Body of pancreas (tissue), 4 donors: ENCODE data around the gene MLNR. TPM values are rescaled to one million over a fixed set of nuclear protein-coding genes. Genes with fewer than 3 reads are reported as not detected.
A peak's percentile ranks its signal among the peaks of the same experiment; 100 is the strongest.

Experiments
- ATAC-seq: fragments of 150-250 bp; one replicate; pipeline ENCODE4 v1.9.1; 2016
- DNase-seq, 4 donors: peaks; one replicate each; pipeline ENCODE4 v3.0.0-alpha.2; 2019
- H3K27ac ChIP-seq, 4 donors: fragments of 200-600 bp; sonication (generic); 1 replicate in 3 of 4; 2 replicates in 1 of 4; pipeline versions ENCODE4 v1.5.1 to v1.6.1; 2016 to 2019; ENCODE audit warnings: mild to moderate bottlenecking in 1 of 4, mixed read lengths in 1 of 4, moderate library complexity in 1 of 4
- H3K27me3 ChIP-seq, 2 donors: fragments of 200-600 bp; sonication (generic); one replicate each; pipeline ENCODE4 v1.6.0; 2016; ENCODE audit warnings: mild to moderate bottlenecking in 1 of 2
- H3K36me3 ChIP-seq, 2 donors: fragments of 200-600 bp; sonication (generic); replicated peaks in 1 of 2; 2 replicates each; pipeline ENCODE4 v1.5.1; 2016; ENCODE audit warnings: low read depth in 2 of 2; ENCODE audit not compliant: insufficient read depth in 1 of 2
- H3K4me1 ChIP-seq: fragments of 200-600 bp; sonication (generic); one replicate; pipeline ENCODE4 v1.6.0; 2016
- H3K4me3 ChIP-seq, 2 donors: fragments of 200-600 bp; sonication (generic); 1 replicate in 1 of 2; 2 replicates in 1 of 2; pipeline ENCODE4 v1.5.1; 2016 to 2019
- H3K9me3 ChIP-seq, 3 donors: fragments of 200-600 bp; sonication (generic); 1 replicate in 2 of 3; 2 replicates in 1 of 3; pipeline ENCODE4 v1.5.1; 2016
- POLR2A ChIP-seq, 3 donors: fragments of 450-650 bp; IDR thresholded peaks; one replicate each; pipeline ENCODE4 v1.6.1; 2016; ENCODE audit warnings: antibody characterized with exemption in 3 of 3, mild to moderate bottlenecking in 2 of 3
- WGBS, 2 donors: methylation state at CpG; one replicate each; pipeline ENCODE4 v1.1.5; 2017; 5-methylcytosine and 5-hydroxymethylcytosine counted together
- intact Hi-C: fragments of 100-400 bp; cut with DNase I; formaldehyde crosslinking; loops from one replicate; pipeline ENCODE4 v1.15.1; 2023
- total RNA-seq, 2 donors: library from RNA; depleted of rRNA; stranded (reverse); fragments of >200 nt; gene quantifications; one replicate each; pipeline ENCODE4 v1.1.0, GENCODE V29; 2016
- TF ChIP-seq, protein P1 (sequence below), 7 experiments: fragments of 450-650 bp in 4 of 7; fragments of 200-600 bp in 3 of 7; sonication (generic) in 3 of 7; IDR thresholded peaks; one replicate each; pipeline ENCODE4 v1.5.1; 2016 to 2019; ENCODE audit warnings: antibody characterized with exemption in 7 of 7

MLNR gene
- total RNA-seq, 2 donors from 2014 or later = not detected

DNA sequence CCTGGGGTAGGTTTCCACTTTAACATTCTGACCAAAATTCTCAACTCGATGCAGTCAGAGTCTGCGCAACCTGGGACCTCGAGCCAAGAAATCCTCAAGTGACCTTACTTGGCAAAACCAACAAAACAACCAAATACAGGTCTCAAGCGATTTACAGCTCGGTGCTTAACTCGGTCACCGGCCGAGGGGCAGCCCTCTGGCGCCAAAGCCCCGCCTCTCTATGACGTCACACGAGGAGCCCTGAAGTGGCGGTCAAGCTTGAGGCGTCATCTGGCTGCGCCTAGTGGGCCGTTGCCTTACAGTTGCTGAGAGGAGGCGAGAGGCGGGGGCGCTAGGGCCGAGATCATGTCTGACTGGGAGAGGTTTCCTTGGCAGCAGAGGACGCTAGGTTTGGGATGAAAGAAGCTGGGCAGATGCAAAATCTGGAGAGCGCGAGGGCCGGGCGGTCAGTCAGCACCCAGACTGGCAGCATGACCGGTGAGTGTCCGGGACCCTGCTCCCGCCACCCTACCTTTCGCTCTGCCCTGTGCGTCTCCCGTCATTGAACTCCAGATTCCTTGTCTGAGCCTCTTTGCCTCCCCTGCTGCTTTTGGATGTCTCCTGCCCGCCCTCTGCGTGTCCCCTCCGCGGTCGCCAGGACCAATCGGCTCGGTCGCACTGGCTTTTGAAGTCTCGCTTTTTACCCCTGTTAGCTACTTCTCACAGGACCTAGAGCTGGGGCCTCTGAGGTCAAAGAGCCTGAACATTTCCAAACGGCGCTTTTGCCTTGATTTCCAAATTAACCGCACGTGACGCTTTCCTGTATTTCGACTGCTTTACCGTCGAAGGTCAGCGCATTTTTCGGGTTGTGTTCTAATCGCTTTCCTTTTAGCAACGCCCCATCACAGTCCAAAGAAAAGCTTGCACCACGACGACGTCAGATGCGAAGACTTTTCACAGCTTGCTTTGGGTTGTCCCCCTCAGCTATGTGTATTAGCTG lies 27.8 kb downstream of the MLNR start, which contains the start of gene CDADC1:
TSS of gene CDADC1 (plus strand) at position 283 of the 979 bp plus-strand sequence. CDS start at position 396, 113 bp downstream.
- H3K36me3 ChIP-seq = no peaks in the 10 kb centered on the region
- H3K27me3 ChIP-seq = no peaks in the 10 kb centered on the region
- peak within 1 kb of the TSS; percentile 77 to 91 (median 91) for H3K27ac ChIP-seq
- TF ChIP-seq, protein P1, sequence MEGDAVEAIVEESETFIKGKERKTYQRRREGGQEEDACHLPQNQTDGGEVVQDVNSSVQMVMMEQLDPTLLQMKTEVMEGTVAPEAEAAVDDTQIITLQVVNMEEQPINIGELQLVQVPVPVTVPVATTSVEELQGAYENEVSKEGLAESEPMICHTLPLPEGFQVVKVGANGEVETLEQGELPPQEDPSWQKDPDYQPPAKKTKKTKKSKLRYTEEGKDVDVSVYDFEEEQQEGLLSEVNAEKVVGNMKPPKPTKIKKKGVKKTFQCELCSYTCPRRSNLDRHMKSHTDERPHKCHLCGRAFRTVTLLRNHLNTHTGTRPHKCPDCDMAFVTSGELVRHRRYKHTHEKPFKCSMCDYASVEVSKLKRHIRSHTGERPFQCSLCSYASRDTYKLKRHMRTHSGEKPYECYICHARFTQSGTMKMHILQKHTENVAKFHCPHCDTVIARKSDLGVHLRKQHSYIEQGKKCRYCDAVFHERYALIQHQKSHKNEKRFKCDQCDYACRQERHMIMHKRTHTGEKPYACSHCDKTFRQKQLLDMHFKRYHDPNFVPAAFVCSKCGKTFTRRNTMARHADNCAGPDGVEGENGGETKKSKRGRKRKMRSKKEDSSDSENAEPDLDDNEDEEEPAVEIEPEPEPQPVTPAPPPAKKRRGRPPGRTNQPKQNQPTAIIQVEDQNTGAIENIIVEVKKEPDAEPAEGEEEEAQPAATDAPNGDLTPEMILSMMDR (IDR thresholded peaks at IDR 0.05) = peak in 2 of 7 experiments; percentile 17 to 26
- TF ChIP-seq POLR2A (IDR thresholded peaks at IDR 0.05) = peak; percentile 64 to 93 (median 92)
- peak; percentile 98 for ATAC-seq
- no peaks in the 10 kb centered on the region for H3K9me3 ChIP-seq
- intact Hi-C loops = no loop called here
- 0% methylated on average over 33 to 56 of the region's 56 CpGs for WGBS, 2 donors
- H3K4me3 ChIP-seq = peak within 1 kb of the TSS; percentile 52 to 85
- H3K4me1 ChIP-seq = peaks cover 19% of the 10 kb centered on the region
- DNase-seq = peak; percentile 97 to 99 (median 98)

DNA sequence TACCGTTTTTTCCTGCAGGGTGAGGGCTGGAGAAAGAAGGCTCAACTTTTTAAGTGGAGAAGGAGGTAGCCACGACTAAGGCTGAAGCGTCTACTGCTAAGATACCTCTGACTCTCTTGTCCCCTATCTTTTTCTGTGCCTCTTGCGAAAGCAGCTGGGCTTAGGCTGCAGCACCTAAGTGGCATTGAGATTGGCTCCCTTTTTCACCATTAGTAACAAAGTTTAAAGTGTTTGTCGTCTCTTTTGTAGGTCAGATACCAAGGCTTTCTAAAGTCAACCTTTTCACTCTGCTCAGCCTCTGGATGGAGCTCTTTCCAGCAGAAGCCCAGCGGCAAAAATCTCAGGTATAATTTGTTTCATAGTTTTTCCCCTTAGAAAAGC lies 28.5 kb downstream of the MLNR start:
- H3K4me1 ChIP-seq = peaks cover 19% of the 10 kb centered on the region
- WGBS, 2 donors = 2% methylated on average over 6 of the region's 6 CpGs
- intact Hi-C loops = no loop called here
- H3K36me3 ChIP-seq = no peaks in the 10 kb centered on the region
- H3K27ac ChIP-seq = peak overlapping the region; percentile 77 to 91 (median 91)
- no peak for DNase-seq
- TF ChIP-seq POLR2A (IDR thresholded peaks at IDR 0.05) = no peak
- TF ChIP-seq, protein P1 (IDR thresholded peaks at IDR 0.05) = no peak
- H3K4me3 ChIP-seq = peak overlapping the region in 1 of 2 donors; percentile 85
- H3K9me3 ChIP-seq = no peaks in the 10 kb centered on the region
- ATAC-seq = no peak
- H3K27me3 ChIP-seq = no peaks in the 10 kb centered on the region

DNA sequence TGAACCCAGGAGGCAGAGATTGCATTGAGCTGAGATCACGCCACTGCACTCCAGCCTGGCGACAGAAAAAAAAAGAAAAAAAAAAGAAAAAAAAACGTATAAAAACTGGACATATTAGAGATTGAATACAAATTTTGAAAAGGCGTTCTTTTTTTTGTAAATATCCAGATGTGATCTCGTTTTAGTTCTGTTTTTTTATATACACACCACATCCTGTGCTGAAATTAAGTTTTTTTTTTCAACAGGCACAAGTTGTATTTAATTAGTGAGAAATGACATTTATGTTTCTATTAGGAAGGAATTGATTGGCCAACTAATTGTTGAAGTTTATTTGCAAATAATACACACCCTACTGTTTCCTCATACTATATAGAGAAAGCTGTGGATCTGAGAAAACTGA lies 31.2 kb downstream of the MLNR start:
- Histone ChIP-seq H3K9me3 (no peaks in the 10 kb centered on the region), H3K27me3 (no peaks in the 10 kb centered on the region), H3K27ac (no peak overlapping the region), H3K36me3 (peaks cover 3 to 6% of the 10 kb centered on the region in 2 donors), H3K4me3 (no peak overlapping the region), H3K4me1 (peaks cover 19% of the 10 kb centered on the region)
- no peak for ATAC-seq
- WGBS, 2 donors = 70 to 73% methylated on average over 5 of the region's 5 CpGs
- TF ChIP-seq, protein P1 (IDR thresholded peaks at IDR 0.05) = no peak
- no peak for TF ChIP-seq POLR2A (IDR thresholded peaks at IDR 0.05)
- intact Hi-C loops = no loop called here
- no peak for DNase-seq

DNA sequence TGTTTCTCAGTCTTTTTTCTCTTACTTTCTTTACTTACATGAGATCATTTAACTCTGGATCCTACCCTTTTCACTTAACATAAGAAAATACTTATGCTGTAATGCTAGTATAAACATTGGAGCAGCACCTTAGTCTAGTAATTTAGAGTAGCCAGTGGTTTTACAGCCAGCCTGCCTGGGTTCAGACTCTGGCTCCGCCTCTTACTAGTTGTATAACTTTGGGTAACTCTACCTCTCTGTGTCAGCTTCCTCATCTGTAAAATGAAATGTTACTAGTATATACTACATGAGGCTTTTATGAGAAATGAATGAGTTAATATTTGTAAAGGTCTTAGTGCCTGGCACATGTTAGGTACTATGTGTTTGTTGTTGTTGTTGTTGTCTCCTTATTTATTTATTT lies 33.2 kb downstream of the MLNR start:
- DNase-seq (no peak), ATAC-seq (no peak)
- Histone ChIP-seq H3K9me3 (no peaks in the 10 kb centered on the region), H3K4me1 (peaks cover 12% of the 10 kb centered on the region), H3K27me3 (no peaks in the 10 kb centered on the region), H3K27ac (no peak overlapping the region), H3K36me3 (peaks cover 7 to 10% of the 10 kb centered on the region in 2 donors), H3K4me3 (no peak overlapping the region)
- TF ChIP-seq, protein P1 (IDR thresholded peaks at IDR 0.05) = no peak
- no peak for TF ChIP-seq POLR2A (IDR thresholded peaks at IDR 0.05)
- intact Hi-C loops = no loop called here
- 82 to 97% methylated on average over 1 of the region's 1 CpG for WGBS, 2 donors
